Measurements from ENCODE around the gene MRPL57.
"Not testable (repeated sequence)": the region's sequence is repeated elsewhere in the genome, so short reads cannot be mapped to it uniquely, and the experiment has no call there.

Gene MRPL57

DNA sequence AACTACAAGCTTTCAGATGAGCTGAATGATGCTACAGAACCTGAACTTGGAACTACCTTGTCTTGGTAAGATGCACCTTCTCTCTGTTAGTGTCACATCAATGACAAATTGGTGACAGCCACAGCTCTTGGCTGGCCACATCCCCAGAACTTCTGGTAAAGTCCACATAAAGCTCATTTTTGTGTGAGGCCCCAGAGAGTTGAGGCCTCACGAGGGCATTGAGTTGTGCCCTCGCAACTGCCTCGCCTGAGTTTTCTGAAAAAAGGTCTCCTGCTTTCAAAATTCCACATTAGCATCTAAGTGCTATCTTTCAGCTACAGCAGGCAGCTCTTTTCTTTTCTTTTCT is 42.6 kb downstream of the MRPL57 start:
- TF ChIP-seq, protein P1, sequence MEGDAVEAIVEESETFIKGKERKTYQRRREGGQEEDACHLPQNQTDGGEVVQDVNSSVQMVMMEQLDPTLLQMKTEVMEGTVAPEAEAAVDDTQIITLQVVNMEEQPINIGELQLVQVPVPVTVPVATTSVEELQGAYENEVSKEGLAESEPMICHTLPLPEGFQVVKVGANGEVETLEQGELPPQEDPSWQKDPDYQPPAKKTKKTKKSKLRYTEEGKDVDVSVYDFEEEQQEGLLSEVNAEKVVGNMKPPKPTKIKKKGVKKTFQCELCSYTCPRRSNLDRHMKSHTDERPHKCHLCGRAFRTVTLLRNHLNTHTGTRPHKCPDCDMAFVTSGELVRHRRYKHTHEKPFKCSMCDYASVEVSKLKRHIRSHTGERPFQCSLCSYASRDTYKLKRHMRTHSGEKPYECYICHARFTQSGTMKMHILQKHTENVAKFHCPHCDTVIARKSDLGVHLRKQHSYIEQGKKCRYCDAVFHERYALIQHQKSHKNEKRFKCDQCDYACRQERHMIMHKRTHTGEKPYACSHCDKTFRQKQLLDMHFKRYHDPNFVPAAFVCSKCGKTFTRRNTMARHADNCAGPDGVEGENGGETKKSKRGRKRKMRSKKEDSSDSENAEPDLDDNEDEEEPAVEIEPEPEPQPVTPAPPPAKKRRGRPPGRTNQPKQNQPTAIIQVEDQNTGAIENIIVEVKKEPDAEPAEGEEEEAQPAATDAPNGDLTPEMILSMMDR (IDR thresholded peaks at IDR 0.05; ENCODE audit: insufficient read depth, low read depth, low read length, missing control alignments), result no peak
- no peak overlapping the region for H3K4me3 ChIP-seq (ENCODE audit: low read length)
- no peak for DNase-seq (ENCODE audit: low read depth)

DNA sequence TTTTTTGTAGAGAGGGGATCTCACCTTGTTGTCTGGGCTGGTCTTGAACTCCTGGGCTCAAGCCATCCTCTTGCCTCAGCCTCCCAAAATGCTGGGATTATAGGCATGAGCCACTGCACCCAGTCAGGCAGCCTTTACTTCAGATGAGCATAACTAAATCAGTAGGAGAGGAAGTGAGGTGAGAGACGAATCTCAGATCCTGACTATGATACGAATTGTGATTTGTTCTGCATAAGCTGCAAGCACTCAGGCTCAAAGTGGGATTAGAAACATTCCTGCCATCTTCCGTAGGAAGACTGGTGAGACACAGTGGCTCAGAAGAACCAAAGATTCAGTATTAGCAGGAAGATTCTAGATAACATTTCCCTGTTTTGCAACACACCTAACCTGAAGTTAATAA is 43.3 kb downstream of the MRPL57 start:
- not testable (repeated sequence) for DNase-seq (ENCODE audit: low read depth); H3K4me3 ChIP-seq (ENCODE audit: low read length)

GRCh38 chr13:21221268-21221667 is 44.8 kb downstream of the MRPL57 start:
- TF ChIP-seq, protein P1 (IDR thresholded peaks at IDR 0.05; ENCODE audit: insufficient read depth, low read depth, low read length, missing control alignments), result no peak
- no peak for DNase-seq (ENCODE audit: low read depth)
- no peak overlapping the region for H3K4me3 ChIP-seq (ENCODE audit: low read length)

DNA sequence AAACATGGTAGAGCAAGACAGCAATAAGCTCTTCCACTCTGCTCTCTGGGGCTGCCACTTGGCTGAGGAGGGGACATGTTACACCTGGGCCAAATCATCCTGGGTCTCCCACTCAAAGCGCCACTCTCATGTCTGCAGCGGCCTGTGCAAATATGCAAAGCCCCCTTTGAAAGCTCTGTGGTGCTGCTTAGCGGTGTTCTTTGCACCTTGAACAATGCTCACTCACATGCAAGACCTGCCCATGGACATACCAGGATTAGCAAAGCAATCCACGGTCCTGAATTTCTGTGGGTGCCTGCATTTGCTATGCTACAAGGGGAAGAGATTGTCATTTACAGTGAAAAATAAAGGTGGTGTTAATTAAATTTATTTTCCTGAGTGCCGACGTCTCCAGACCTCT is 48.6 kb downstream of the MRPL57 start:
- no peak overlapping the region for H3K4me3 ChIP-seq (ENCODE audit: low read length)
- TF ChIP-seq, protein P1 (IDR thresholded peaks at IDR 0.05; ENCODE audit: insufficient read depth, low read depth, low read length, missing control alignments), result no peak
- DNase-seq (ENCODE audit: low read depth), result no peak

- H3K4me3 ChIP-seq (ENCODE audit: low read length), result no peak overlapping the region
- TF ChIP-seq, protein P1 (IDR thresholded peaks at IDR 0.05; ENCODE audit: insufficient read depth, low read depth, low read length, missing control alignments), result no peak
- DNase-seq (ENCODE audit: low read depth), result no peak
These were observed 49.6 kb downstream of the MRPL57 start for GRCh38 chr13:21225841-21226581.

- no peak for DNase-seq (ENCODE audit: low read depth)
- TF ChIP-seq, protein P1 (IDR thresholded peaks at IDR 0.05; ENCODE audit: insufficient read depth, low read depth, low read length, missing control alignments), result no peak
- no peak overlapping the region for H3K4me3 ChIP-seq (ENCODE audit: low read length)
These were observed 51.5 kb downstream of the MRPL57 start for GRCh38 chr13:21227917-21228316.

Measured in epithelial cell of esophagus (primary cell).